ENCODE results near the gene NR4A3. TPM values are rescaled to one million over a fixed set of nuclear protein-coding genes. Genes with fewer than 3 reads are reported as not detected.

Gene NR4A3
- total RNA-seq, 1 donor from 2014 or later = not detected

DNA sequence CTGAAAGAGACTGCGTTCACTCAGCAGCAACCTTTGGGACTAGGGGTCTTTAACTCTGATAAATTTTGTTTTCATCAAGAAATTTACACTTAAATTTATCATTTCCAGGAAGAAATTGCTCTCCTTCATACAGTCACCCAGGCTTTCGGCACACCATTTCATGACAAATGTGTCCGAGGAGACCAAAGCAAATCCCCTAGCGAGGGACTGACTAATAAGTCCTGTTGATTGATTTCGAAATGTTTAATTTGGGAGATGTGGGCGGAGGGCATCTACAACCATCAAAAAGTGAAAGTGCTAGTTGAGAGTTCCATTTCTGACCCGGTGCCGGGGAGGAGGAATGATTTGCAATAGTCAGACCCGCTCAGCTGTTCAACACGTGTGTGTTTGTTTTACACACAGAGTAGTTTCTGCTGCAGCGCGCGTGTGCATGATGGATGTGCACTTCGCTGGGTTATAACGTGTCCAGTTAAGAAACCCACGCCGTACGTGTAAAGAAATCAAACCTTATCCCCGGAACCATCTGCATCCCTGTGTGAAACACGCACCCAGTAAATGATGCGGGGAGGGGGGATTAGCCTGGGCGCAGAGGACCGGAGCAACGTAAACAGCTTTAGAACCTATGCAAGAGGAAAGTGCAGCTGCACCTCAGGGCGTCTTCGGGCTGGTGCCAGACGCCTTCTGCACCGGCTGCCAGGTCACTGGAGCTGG is 845 bp upstream of the NR4A3 start:
- no peak for DNase-seq (ENCODE audit: low read depth)
- peak overlapping the region; percentile 89 for H3K4me3 ChIP-seq (ENCODE audit: low read depth, low read length)
- TF ChIP-seq CTCF (conservative IDR thresholded peaks at IDR 0.05; ENCODE audit: low read depth, low read length) = no peak

- H3K4me3 ChIP-seq (ENCODE audit: low read depth, low read length) = peak overlapping the region; percentile 89
- TF ChIP-seq CTCF (conservative IDR thresholded peaks at IDR 0.05; ENCODE audit: low read depth, low read length) = no peak
- DNase-seq (ENCODE audit: low read depth) = no peak
These were observed 572 bp downstream of the NR4A3 start for GRCh38 chr9:99822109-99822805.

DNA sequence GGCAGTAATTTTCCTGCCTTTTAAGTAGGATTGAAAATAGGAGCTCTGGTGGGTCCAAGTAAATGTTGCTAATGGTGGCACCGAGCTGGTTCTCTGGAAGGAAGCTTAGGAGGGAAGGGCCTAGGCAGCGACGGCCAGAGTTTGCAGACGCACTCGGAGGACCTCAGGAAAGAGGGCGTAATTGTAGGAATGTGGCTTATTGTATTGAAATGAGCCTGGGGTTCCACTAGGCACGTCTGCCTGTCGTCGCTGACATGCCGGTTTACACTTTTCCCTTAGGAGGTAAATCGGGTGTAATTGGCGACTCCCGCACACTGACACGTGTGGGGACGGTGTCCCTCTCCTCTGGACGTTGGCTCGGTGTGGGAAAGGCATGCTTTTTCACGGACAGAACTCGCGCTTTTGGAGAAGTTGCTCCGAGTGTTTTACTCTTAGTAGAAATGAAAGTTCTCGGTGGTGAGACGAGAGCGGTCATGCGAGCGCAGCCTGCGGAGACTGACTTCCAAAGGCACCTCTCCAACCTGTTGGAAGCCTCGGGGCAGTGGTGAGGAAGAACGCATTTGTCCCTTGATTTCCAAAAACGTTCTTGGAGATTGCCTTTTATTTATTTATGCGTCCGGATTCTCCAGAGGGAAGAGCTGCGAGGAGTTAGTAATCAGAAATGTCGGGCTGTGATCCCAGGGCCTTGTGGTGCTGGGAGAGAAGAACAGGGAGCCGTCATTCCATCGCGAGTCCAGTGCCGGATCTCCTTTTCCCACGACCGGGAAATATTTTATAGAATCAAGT is 1.3 kb downstream of the NR4A3 start:
- H3K4me3 ChIP-seq (ENCODE audit: low read depth, low read length) = peak overlapping the region; percentile 89
- peak; percentile 2 for TF ChIP-seq CTCF (conservative IDR thresholded peaks at IDR 0.05; ENCODE audit: low read depth, low read length)
- DNase-seq (ENCODE audit: low read depth) = no peak

- TF ChIP-seq CTCF (conservative IDR thresholded peaks at IDR 0.05; ENCODE audit: low read depth, low read length) = no peak
- H3K4me3 ChIP-seq (ENCODE audit: low read depth, low read length) = peak overlapping the region; percentile 89
- no peak for DNase-seq (ENCODE audit: low read depth)
These were observed 2.1 kb downstream of the NR4A3 start for GRCh38 chr9:99823681-99824377.

DNA sequence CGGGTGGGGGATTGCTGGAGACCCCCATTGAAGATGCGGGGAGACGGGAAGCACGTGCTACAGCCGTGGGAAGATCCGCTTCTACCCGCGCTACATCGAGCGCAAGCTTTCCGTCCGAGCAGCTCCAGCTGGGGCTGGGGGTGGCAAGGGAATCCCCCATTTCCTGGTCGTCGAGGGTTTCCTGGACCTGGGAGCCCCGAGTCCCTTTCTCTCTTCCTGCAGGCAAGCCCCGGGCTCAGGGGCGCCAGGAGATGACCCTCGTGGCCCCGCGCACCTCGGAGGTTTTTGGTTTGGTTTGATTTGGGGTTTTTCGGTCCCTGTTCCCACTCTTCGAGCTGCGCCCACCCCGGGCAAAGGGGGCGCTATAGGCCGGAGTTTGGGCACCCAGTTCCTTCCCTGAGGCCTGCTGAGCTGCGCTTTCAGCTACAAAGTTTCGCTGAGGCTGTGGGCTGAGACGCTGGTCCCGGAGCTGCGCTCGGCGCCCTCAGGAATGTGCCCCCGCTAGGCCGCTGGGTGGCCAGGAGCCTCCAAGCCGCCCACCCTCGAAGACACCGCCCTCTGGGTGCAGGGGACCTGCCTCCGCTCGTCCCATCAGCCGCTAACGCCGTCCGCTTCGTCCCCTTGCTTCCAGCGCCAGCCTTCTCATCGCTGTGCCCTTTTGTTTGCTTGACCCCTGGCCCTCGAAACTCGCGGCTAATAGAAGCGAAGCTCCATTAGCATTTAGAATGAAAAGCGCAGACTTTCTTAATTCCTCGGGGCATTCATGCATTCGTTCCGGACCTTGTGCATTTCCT is 2.9 kb downstream of the NR4A3 start:
- H3K4me3 ChIP-seq (ENCODE audit: low read depth, low read length) = peak overlapping the region; percentile 89
- no peak for DNase-seq (ENCODE audit: low read depth)
- peak; percentile 52 for TF ChIP-seq CTCF (conservative IDR thresholded peaks at IDR 0.05; ENCODE audit: low read depth, low read length)

Measured in epithelial cell of proximal tubule (primary cell).